Measurements from ENCODE around the gene CRYBB1.

DNA sequence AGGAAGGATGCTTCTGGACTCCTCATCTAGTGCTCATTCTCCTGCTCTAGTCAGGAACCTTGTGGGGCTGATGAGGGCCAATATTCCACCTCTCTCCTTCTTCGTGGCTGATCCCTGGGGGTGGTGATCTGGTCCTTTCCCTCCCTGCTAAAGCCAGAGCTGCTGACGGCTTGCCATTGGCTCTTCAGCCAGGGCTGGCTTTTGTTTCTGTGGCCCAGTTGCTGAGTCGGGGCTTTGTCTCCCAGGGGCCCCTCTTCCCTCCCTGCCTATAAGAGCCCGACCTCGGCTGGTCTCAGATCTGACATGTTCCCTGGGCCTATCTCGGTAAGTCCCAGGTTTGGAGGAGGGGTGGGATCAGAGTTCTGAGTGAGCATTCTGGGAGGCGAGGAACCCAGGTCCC is 3.8 kb upstream of the CRYBB1 start, which contains the start of gene CRYBA4:
- TF ChIP-seq, protein P1, sequence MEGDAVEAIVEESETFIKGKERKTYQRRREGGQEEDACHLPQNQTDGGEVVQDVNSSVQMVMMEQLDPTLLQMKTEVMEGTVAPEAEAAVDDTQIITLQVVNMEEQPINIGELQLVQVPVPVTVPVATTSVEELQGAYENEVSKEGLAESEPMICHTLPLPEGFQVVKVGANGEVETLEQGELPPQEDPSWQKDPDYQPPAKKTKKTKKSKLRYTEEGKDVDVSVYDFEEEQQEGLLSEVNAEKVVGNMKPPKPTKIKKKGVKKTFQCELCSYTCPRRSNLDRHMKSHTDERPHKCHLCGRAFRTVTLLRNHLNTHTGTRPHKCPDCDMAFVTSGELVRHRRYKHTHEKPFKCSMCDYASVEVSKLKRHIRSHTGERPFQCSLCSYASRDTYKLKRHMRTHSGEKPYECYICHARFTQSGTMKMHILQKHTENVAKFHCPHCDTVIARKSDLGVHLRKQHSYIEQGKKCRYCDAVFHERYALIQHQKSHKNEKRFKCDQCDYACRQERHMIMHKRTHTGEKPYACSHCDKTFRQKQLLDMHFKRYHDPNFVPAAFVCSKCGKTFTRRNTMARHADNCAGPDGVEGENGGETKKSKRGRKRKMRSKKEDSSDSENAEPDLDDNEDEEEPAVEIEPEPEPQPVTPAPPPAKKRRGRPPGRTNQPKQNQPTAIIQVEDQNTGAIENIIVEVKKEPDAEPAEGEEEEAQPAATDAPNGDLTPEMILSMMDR (CRISPR knock-in tag; IDR thresholded peaks at IDR 0.05) = no peak
- TF ChIP-seq STAT5B (CRISPR knock-in tag; IDR thresholded peaks at IDR 0.05) (no peak), NFE2L1 (CRISPR knock-in tag; IDR thresholded peaks at IDR 0.05; ENCODE audit: borderline replicate concordance) (no peak), POLR2A (IDR thresholded peaks at IDR 0.05; ENCODE audit: insufficient read depth in 1 of 2, low read depth in 2 of 2, low read length in 2 of 2) (no peak), ZFP36L2 (CRISPR knock-in tag; IDR thresholded peaks at IDR 0.05) (no peak), JUND (CRISPR knock-in tag; IDR thresholded peaks at IDR 0.05) (no peak), HMG20A (CRISPR knock-in tag; IDR thresholded peaks at IDR 0.05; ENCODE audit: borderline replicate concordance) (no peak), POLR2AphosphoS5 (IDR thresholded peaks at IDR 0.05; ENCODE audit: low read depth, low read length) (no peak), MTA3 (CRISPR knock-in tag; IDR thresholded peaks at IDR 0.05) (no peak), ARID2 (CRISPR knock-in tag; IDR thresholded peaks at IDR 0.05; ENCODE audit: borderline replicate concordance) (no peak)
- TF ChIP-seq, protein P2, sequence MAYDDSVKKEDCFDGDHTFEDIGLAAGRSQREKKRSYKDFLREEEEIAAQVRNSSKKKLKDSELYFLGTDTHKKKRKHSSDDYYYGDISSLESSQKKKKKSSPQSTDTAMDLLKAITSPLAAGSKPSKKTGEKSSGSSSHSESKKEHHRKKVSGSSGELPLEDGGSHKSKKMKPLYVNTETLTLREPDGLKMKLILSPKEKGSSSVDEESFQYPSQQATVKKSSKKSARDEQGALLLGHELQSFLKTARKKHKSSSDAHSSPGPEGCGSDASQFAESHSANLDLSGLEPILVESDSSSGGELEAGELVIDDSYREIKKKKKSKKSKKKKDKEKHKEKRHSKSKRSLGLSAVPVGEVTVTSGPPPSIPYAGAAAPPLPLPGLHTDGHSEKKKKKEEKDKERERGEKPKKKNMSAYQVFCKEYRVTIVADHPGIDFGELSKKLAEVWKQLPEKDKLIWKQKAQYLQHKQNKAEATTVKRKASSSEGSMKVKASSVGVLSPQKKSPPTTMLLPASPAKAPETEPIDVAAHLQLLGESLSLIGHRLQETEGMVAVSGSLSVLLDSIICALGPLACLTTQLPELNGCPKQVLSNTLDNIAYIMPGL (CRISPR knock-in tag; IDR thresholded peaks at IDR 0.05; ENCODE audit: borderline replicate concordance in 1 of 2, low read depth in 1 of 2) = no peak
- TF ChIP-seq, protein P3, sequence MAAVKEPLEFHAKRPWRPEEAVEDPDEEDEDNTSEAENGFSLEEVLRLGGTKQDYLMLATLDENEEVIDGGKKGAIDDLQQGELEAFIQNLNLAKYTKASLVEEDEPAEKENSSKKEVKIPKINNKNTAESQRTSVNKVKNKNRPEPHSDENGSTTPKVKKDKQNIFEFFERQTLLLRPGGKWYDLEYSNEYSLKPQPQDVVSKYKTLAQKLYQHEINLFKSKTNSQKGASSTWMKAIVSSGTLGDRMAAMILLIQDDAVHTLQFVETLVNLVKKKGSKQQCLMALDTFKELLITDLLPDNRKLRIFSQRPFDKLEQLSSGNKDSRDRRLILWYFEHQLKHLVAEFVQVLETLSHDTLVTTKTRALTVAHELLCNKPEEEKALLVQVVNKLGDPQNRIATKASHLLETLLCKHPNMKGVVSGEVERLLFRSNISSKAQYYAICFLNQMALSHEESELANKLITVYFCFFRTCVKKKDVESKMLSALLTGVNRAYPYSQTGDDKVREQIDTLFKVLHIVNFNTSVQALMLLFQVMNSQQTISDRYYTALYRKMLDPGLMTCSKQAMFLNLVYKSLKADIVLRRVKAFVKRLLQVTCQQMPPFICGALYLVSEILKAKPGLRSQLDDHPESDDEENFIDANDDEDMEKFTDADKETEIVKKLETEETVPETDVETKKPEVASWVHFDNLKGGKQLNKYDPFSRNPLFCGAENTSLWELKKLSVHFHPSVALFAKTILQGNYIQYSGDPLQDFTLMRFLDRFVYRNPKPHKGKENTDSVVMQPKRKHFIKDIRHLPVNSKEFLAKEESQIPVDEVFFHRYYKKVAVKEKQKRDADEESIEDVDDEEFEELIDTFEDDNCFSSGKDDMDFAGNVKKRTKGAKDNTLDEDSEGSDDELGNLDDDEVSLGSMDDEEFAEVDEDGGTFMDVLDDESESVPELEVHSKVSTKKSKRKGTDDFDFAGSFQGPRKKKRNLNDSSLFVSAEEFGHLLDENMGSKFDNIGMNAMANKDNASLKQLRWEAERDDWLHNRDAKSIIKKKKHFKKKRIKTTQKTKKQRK (IDR thresholded peaks at IDR 0.05; ENCODE audit: low read length) = no peak
